Activated CD4-positive, alpha-beta T cell treated with anti-CD3 and anti-CD28 coated beads for 48 hours (primary cell): ENCODE results near the gene MAD1L1.

Experiments
- DNase-seq: peaks from one replicate; pipeline ENCODE4 v3.0.0-alpha.2; 2020

The MAD1L1 gene

GRCh38 chr7:2112261-2113198, 120.2 kb downstream of the MAD1L1 start:
- DNase-seq, result no peak

- no peak for DNase-seq
Observed at GRCh38 chr7:2111568-2111967, 121.2 kb downstream of the MAD1L1 start.

- no peak for DNase-seq
Observed at GRCh38 chr7:2110610-2111396, 121.9 kb downstream of the MAD1L1 start.

- DNase-seq, result peak; percentile 88
Observed at GRCh38 chr7:2109936-2110609, 122.7 kb downstream of the MAD1L1 start.

- DNase-seq, result no peak
Observed at GRCh38 chr7:2109251-2109872, 123.4 kb downstream of the MAD1L1 start.

GRCh38 chr7:2108501-2109250, 124.1 kb downstream of the MAD1L1 start:
- DNase-seq, result no peak

- no peak for DNase-seq
Observed at GRCh38 chr7:2108071-2108455, 124.7 kb downstream of the MAD1L1 start.

- no peak for DNase-seq
Observed at GRCh38 chr7:2107386-2108070, 125.2 kb downstream of the MAD1L1 start.

- no peak for DNase-seq
Observed at GRCh38 chr7:2106924-2107323, 125.8 kb downstream of the MAD1L1 start.

GRCh38 chr7:2106440-2106839, 126.3 kb downstream of the MAD1L1 start:
- no peak for DNase-seq

GRCh38 chr7:2105917-2106316, 126.8 kb downstream of the MAD1L1 start:
- peak; percentile 26 for DNase-seq

GRCh38 chr7:2105280-2105679, 127.5 kb downstream of the MAD1L1 start:
- no peak for DNase-seq

- no peak for DNase-seq
Observed at GRCh38 chr7:2104716-2105115, 128.0 kb downstream of the MAD1L1 start.

GRCh38 chr7:2104107-2104710, 128.5 kb downstream of the MAD1L1 start:
- peak; percentile 89 for DNase-seq

- no peak for DNase-seq
Observed at GRCh38 chr7:2103071-2103898, 129.5 kb downstream of the MAD1L1 start.

GRCh38 chr7:2102375-2102723, 130.4 kb downstream of the MAD1L1 start:
- DNase-seq, result no peak

- no peak for DNase-seq
Observed at GRCh38 chr7:2101630-2102374, 130.9 kb downstream of the MAD1L1 start.

- peak; percentile 49 for DNase-seq
Observed at GRCh38 chr7:2100278-2101208, 132.2 kb downstream of the MAD1L1 start.
